ENCODE results near the gene BSG. TPM values are rescaled to one million over a fixed set of nuclear protein-coding genes. Genes with fewer than 3 reads are reported as not detected.

Gene BSG
- total and polyA plus RNA-seq, 9 of the 15 experiments (the other 6 are each of a cell fraction or from before 2014, with no cell fraction given) = 4.6 to 495 (median 187) TPM

DNA sequence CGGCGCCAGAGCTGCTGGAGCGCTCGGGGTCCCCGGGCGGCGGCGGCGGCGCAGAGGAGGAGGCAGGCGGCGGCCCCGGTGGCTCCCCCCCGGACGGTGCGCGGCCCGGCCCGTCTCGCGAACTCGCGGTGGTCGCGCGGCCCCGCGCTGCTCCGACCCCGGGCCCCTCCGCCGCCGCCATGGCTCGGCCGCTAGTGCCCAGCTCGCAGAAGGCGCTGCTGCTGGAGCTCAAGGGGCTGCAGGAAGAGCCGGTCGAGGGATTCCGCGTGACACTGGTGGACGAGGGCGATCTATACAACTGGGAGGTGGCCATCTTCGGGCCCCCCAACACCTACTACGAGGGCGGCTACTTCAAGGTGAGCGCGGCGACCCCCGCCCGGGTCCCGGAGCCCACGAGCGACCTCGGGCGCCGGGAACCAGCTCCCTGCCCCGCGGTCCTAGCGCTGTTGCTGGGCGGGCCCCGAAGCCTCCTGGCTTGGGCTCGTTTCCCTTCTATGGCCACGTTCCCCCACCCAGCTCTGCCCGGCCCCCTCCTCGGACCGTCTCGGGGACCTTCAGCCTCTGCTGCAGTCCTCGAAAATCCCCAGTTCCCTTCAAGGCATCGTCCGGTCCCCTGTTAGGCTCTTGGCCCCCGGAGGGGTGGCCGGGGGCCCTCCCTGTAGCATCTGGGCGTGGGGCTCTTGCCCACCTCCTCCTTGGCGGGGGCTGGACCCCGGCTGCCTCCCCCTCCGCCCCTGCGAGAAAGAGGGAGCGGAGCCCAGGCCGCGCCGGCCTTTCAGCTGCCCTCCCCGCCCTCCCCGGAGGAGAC is 40.4 kb upstream of the BSG start, which contains the start of gene CDC34 (continued):
- TF ChIP-seq, protein P1, sequence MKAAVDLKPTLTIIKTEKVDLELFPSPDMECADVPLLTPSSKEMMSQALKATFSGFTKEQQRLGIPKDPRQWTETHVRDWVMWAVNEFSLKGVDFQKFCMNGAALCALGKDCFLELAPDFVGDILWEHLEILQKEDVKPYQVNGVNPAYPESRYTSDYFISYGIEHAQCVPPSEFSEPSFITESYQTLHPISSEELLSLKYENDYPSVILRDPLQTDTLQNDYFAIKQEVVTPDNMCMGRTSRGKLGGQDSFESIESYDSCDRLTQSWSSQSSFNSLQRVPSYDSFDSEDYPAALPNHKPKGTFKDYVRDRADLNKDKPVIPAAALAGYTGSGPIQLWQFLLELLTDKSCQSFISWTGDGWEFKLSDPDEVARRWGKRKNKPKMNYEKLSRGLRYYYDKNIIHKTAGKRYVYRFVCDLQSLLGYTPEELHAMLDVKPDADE (conservative IDR thresholded peaks at IDR 0.05; ENCODE audit: control insufficient read depth, low read depth, low read length) = 0 out of 2 replicates have a peak, but pooled peaks have one; percentile 4
- TF ChIP-seq NFYB (IDR thresholded peaks at IDR 0.05; ENCODE audit: extremely low read depth, insufficient read length) (no peak), YY1 (IDR thresholded peaks at IDR 0.05; ENCODE audit: borderline replicate concordance in 1 of 3, control insufficient read depth in 1 of 3, extremely low read depth in 1 of 3, insufficient read depth in 3 of 3, insufficient read length in 1 of 3, insufficient replicate concordance in 2 of 3, low read depth in 1 of 3, low read length in 2 of 3) (peak in 1 of 3 experiments; percentile 49), HDAC3 (IDR thresholded peaks at IDR 0.05; ENCODE audit: borderline replicate concordance, partially characterized antibody) (no peak), PHB (CRISPR knock-in tag; IDR thresholded peaks at IDR 0.05) (no peak), NONO (IDR thresholded peaks at IDR 0.05; ENCODE audit: low read depth in 2 of 2, low read length in 1 of 2) (0 out of 4 replicates have a peak, but pooled peaks of 1 of the 2 experiments have one; percentile 64), GTF2E2 (tag; IDR thresholded peaks at IDR 0.05) (no peak), RHOXF2B (CRISPR knock-in tag; conservative IDR thresholded peaks at IDR 0.05) (no peak), RCOR1 (IDR thresholded peaks at IDR 0.05; ENCODE audit: borderline replicate concordance in 1 of 2, low read depth in 2 of 2, low read length in 2 of 2) (no peak), HMGN3 (IDR thresholded peaks at IDR 0.05; ENCODE audit: borderline replicate concordance, extremely low read depth, insufficient read length, low read depth, low read length) (no peak), PHF8 (IDR thresholded peaks at IDR 0.05; ENCODE audit: borderline replicate concordance, low read length) (peak; percentile 61; the same call in 1 of the 2 replicates), EGR1 (conservative IDR thresholded peaks at IDR 0.05) (peak; percentile 27; the same call in 1 of the 2 replicates), POLR2G (IDR thresholded peaks at IDR 0.05; ENCODE audit: low read depth, low read length) (peak; percentile 84), THRAP3 (IDR thresholded peaks at IDR 0.05; ENCODE audit: borderline replicate concordance) (no peak), POLR2AphosphoS5 (IDR thresholded peaks at IDR 0.05; ENCODE audit: control insufficient read depth, insufficient read depth, low read depth, low read length) (no peak)
- TF ChIP-seq, protein P2, sequence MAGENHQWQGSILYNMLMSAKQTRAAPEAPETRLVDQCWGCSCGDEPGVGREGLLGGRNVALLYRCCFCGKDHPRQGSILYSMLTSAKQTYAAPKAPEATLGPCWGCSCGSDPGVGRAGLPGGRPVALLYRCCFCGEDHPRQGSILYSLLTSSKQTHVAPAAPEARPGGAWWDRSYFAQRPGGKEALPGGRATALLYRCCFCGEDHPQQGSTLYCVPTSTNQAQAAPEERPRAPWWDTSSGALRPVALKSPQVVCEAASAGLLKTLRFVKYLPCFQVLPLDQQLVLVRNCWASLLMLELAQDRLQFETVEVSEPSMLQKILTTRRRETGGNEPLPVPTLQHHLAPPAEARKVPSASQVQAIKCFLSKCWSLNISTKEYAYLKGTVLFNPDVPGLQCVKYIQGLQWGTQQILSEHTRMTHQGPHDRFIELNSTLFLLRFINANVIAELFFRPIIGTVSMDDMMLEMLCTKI (IDR thresholded peaks at IDR 0.05; ENCODE audit: partially characterized antibody) = no peak
- TF ChIP-seq, protein P3, sequence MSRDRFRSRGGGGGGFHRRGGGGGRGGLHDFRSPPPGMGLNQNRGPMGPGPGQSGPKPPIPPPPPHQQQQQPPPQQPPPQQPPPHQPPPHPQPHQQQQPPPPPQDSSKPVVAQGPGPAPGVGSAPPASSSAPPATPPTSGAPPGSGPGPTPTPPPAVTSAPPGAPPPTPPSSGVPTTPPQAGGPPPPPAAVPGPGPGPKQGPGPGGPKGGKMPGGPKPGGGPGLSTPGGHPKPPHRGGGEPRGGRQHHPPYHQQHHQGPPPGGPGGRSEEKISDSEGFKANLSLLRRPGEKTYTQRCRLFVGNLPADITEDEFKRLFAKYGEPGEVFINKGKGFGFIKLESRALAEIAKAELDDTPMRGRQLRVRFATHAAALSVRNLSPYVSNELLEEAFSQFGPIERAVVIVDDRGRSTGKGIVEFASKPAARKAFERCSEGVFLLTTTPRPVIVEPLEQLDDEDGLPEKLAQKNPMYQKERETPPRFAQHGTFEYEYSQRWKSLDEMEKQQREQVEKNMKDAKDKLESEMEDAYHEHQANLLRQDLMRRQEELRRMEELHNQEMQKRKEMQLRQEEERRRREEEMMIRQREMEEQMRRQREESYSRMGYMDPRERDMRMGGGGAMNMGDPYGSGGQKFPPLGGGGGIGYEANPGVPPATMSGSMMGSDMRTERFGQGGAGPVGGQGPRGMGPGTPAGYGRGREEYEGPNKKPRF (IDR thresholded peaks at IDR 0.05; ENCODE audit: low read depth, low read length) = no peak
- TF ChIP-seq, protein P4, sequence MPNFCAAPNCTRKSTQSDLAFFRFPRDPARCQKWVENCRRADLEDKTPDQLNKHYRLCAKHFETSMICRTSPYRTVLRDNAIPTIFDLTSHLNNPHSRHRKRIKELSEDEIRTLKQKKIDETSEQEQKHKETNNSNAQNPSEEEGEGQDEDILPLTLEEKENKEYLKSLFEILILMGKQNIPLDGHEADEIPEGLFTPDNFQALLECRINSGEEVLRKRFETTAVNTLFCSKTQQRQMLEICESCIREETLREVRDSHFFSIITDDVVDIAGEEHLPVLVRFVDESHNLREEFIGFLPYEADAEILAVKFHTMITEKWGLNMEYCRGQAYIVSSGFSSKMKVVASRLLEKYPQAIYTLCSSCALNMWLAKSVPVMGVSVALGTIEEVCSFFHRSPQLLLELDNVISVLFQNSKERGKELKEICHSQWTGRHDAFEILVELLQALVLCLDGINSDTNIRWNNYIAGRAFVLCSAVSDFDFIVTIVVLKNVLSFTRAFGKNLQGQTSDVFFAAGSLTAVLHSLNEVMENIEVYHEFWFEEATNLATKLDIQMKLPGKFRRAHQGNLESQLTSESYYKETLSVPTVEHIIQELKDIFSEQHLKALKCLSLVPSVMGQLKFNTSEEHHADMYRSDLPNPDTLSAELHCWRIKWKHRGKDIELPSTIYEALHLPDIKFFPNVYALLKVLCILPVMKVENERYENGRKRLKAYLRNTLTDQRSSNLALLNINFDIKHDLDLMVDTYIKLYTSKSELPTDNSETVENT (CRISPR knock-in tag; IDR thresholded peaks at IDR 0.05) = peak; percentile 61; the same call in 1 of the 2 replicates
